ENCODE results near the gene PDP2.

- TF ChIP-seq CTCF (conservative IDR thresholded peaks at IDR 0.05; ENCODE audit: low read length) (no peak), EZH2phosphoT487 (IDR thresholded peaks at IDR 0.05; ENCODE audit: borderline replicate concordance) (no peak)
Measured at GRCh38 chr16:66915041-66915440, 34.7 kb downstream of the PDP2 start.

All from Loucy (cell line).